COLO829 (cell line): ENCODE results near the gene SLC1A4.
A peak's percentile ranks its signal among the peaks of the same experiment; 100 is the strongest.
"Not testable (repeated sequence)": the region's sequence is repeated elsewhere in the genome, so short reads cannot be mapped to it uniquely, and the experiment has no call there.

Experiments
- DNase-seq: peaks from one replicate; pipeline ENCODE4 v3.0.0; 2012; ENCODE audit warnings: low spot score

SLC1A4 gene

GRCh38 chr2:64966017-64966416 lies 23.2 kb upstream of the SLC1A4 start:
- DNase-seq: no peak

GRCh38 chr2:64966839-64967238 lies 22.4 kb upstream of the SLC1A4 start:
- no peak for DNase-seq

- no peak for DNase-seq
Observed at GRCh38 chr2:64967601-64968000, 21.6 kb upstream of the SLC1A4 start.

GRCh38 chr2:64969086-64969485 lies 20.1 kb upstream of the SLC1A4 start:
- DNase-seq: not testable (repeated sequence)

- DNase-seq: no peak
Observed at GRCh38 chr2:64970495-64970894, 18.7 kb upstream of the SLC1A4 start.

- DNase-seq: no peak
Observed at GRCh38 chr2:64972426-64972825, 16.8 kb upstream of the SLC1A4 start.

GRCh38 chr2:64972876-64973275 lies 16.3 kb upstream of the SLC1A4 start:
- DNase-seq: no peak

GRCh38 chr2:64975232-64975821 lies 13.9 kb upstream of the SLC1A4 start:
- peak; percentile 69 for DNase-seq

GRCh38 chr2:64976276-64976675 lies 12.9 kb upstream of the SLC1A4 start:
- DNase-seq: no peak

- DNase-seq: no peak
Observed at GRCh38 chr2:64978514-64979268, 10.5 kb upstream of the SLC1A4 start.

GRCh38 chr2:64979744-64980143 lies 9.5 kb upstream of the SLC1A4 start:
- no peak for DNase-seq

GRCh38 chr2:64980183-64980582 lies 9.0 kb upstream of the SLC1A4 start:
- no peak for DNase-seq

GRCh38 chr2:64982311-64982857 lies 6.8 kb upstream of the SLC1A4 start:
- no peak for DNase-seq

GRCh38 chr2:64982932-64983331 lies 6.3 kb upstream of the SLC1A4 start:
- no peak for DNase-seq

GRCh38 chr2:64985447-64985846 lies 3.8 kb upstream of the SLC1A4 start:
- DNase-seq: peak; percentile 86

- DNase-seq: peak; percentile 62
Observed at GRCh38 chr2:64987001-64987955, 1.9 kb upstream of the SLC1A4 start.

- no peak for DNase-seq
Observed at GRCh38 chr2:64987956-64988419, 1.2 kb upstream of the SLC1A4 start.

GRCh38 chr2:64988420-64989125 lies 626 bp upstream of the SLC1A4 start:
- peak; percentile 73 for DNase-seq

GRCh38 chr2:64989982-64990614 lies 899 bp downstream of the SLC1A4 start:
- DNase-seq: no peak

- DNase-seq: no peak
Observed at GRCh38 chr2:64990876-64991275, 1.7 kb downstream of the SLC1A4 start.

GRCh38 chr2:64992218-64992617 lies 3.0 kb downstream of the SLC1A4 start:
- no peak for DNase-seq
